Hair follicle dermal papilla cell (primary cell): ENCODE data around the gene CTU1. TPM values are rescaled to one million over a fixed set of nuclear protein-coding genes. Genes with fewer than 3 reads are reported as not detected.

ENCODE experiments used
- total RNA-seq: library from RNA; depleted of rRNA; stranded (reverse); fragments of >200 nt; gene quantifications from 2 replicates; pipeline ENCODE4 v1.2.3, GENCODE V29; 2012

CTU1 gene
- total RNA-seq, result 5.3 and 5.4 TPM in 2 replicates

DNA sequence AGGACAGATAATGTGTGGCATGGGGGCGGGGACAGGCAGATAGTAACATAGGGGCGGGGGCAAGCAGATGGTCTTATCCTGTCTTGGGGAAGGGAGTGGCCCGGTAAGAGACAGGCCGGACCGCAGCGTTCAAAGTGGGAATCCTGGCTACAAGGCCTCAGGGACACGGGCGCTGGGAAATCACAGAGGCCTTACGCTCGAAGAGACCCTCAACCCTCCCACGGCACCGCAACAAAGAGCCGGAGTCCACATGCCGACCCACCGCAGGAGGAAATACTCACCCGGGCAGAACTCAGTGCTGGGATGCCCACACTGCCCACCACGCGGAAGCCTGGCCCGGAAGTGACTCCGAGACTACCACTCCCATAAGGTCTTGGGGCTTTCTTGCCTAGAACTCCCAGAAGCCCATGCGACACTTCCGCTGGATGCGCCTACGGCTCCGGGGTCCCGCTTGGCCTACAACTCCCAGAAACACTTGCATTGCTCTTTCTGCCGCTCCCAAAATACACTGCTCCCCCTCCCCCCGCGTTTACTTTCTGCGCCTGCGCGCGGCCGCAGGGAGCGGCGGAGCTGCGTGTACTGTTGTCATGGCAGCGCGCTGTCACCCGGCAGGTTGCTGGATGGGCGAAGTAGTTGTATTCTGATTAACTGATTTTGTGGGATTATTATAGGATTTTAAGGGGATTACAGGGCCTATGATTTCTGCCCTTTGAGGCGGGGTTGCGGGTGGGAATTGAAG is at the start of gene CTU1:
TSS of gene CTU1 (minus strand) at position 344 of the 739 bp plus-strand sequence. CDS start 3,840 bp downstream, outside the sequence.

DNA sequence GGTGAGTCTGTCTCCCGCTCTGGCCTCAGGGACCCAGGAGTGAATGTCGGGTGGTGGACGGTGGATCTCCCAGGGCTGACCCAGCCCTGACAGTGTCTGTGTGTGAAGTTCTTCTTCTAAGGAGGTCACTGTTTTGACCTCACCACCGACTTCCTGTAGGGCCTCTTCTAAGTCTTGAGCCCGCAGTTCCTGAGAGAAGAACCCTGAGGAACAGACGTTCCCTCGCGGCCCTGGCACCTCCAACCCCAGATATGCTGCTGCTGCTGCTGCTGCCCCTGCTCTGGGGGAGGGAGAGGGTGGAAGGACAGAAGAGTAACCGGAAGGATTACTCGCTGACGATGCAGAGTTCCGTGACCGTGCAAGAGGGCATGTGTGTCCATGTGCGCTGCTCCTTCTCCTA is 33.9 kb upstream of the CTU1 start, which contains the start of gene SIGLEC7:
TSS of gene SIGLEC7 (plus strand) at position 183 of the 400 bp plus-strand sequence. CDS start at position 252, 69 bp downstream.

GRCh38 chr19:51124729-51125128 is 16.5 kb upstream of the CTU1 start, which contains the start of gene SIGLEC9:
Gene SIGLEC9 (plus strand): TSS chr19:51124906. CDS start chr19:51124975, 69 bp downstream.

DNA sequence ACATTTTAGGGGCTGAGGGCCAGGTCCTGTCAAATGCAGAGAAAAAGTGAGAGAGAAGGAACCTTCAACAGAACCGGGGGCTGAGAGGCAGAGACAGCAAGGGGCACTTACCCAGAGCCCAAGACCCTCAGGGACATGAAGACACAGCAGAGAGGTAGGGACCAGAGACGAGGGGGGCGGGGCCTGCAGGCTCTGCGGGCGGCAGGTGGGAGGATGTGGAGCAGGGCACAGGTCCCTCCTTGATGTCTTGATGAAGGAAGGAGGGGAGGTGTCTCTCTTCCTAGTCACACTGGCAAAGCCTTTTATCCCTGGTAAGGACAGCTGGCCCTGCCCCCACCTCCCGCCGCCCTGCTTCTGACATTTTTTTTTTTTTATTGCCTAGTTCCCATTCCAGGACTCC is 25.6 kb downstream of the CTU1 start, which contains the start of gene KLK14:
TSS of gene KLK14 (minus strand) at position 277 of the 400 bp plus-strand sequence. CDS start at position 4, 273 bp downstream.

DNA sequence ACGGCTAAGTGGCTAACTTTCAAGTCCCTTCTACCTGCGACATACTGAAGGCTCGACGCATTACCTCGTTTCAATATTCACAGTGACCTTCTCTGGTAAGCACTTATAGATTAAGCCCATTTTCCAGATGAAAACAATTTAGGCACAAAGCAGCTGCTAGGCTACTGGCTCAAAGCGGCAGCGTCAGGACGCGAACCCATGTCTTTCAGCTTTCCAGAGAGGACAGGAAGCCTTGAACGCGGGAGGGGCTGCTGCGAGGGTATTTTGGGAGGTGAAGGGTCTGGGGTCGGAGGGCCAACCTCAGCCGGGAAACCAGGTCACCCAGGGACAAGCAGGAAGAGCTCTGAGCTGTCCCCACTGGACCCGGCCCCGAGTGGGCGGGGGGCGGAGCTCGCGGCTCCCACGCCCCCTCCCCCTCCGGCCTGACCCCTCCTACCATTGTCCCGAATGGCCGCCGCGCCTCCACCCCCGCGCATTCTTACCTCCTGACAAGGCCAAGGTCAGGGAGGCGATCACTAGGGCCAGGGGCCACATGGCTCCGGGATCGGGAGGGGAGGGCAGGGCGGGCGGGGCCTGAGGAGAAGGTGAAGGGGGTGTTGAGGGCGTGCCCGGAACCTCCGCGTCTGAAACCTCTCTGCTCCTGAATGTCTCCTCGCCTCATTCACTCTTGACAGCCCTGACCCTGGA is 43.5 kb downstream of the CTU1 start, which contains the start of gene KLK13:
TSS of gene KLK13 (minus strand) at position 559 of the 687 bp plus-strand sequence. CDS start at position 534, 25 bp downstream.

Other genes starting within 250 kb of the CTU1 start
- gene KLK2, start 235.0 kb downstream of the CTU1 start, total RNA-seq, result not detected in 2 replicates
- not detected in 2 replicates for gene KLK4, start 197.0 kb downstream of the CTU1 start, total RNA-seq
- 0.65 and 3.3 TPM in 2 replicates for gene KLK5, start 155.4 kb downstream of the CTU1 start, total RNA-seq
- 0.61 TPM in 1 of 2 replicates, not detected in the other for gene KLK6, start 138.8 kb downstream of the CTU1 start, total RNA-seq
- gene KLK7, start 124.5 kb downstream of the CTU1 start, total RNA-seq, result 0.32 and 0.49 TPM in 2 replicates
- gene KLK8, start 106.8 kb downstream of the CTU1 start, total RNA-seq, result 0.16 and 0.49 TPM in 2 replicates
- gene KLK10, start 88.7 kb downstream of the CTU1 start, total RNA-seq, result 0.12 TPM in 1 of 2 replicates, not detected in the other
- gene KLK11, start 81.8 kb downstream of the CTU1 start, total RNA-seq, result not detected in 2 replicates
- not detected in 2 replicates for gene KLK12, start 73.4 kb downstream of the CTU1 start, total RNA-seq
- gene KLK13, start 43.3 kb downstream of the CTU1 start, total RNA-seq, result not detected in 2 replicates
- not detected in 2 replicates for gene KLK14, start 25.5 kb downstream of the CTU1 start, total RNA-seq
- not detected in 2 replicates for gene SIGLEC9, start 16.5 kb upstream of the CTU1 start, total RNA-seq
- not detected in 2 replicates for gene SIGLEC7, start 33.9 kb upstream of the CTU1 start, total RNA-seq
- gene CD33, start 116.7 kb upstream of the CTU1 start, total RNA-seq, result not detected in 2 replicates
- not detected in 2 replicates for gene SIGLECL1, start 142.7 kb upstream of the CTU1 start, total RNA-seq
- gene IGLON5, start 203.2 kb upstream of the CTU1 start, total RNA-seq, result not detected in 2 replicates
- gene VSIG10L, start 233.7 kb upstream of the CTU1 start, total RNA-seq, result 0.49 and 0.81 TPM in 2 replicates